ENCODE measurements around the gene IL1RAPL1.

Gene IL1RAPL1

GRCh38 chrX:29880977-29881376 lies 1293.7 kb downstream of the IL1RAPL1 start:
- no peak for DNase-seq (ENCODE audit: low read depth in 2 of 2)

DNA sequence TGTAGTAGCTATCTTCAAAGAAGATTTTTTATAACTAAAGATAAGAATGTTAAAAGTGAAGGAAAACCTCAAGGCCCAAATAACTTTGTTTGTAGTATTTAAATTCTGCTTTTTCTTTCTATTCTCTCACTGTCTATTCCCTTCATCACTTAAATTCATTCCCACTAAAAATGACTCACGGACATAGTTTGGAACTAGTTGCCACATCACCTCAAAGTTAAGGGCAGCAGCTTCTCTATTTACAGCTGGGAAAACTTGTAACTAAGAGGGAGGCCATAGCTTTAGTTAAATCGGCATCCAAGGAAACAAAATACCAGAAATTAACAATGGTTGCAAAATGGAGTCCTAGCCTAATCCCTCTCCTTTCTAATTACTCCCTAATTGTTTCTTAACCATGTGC lies 1302.8 kb downstream of the IL1RAPL1 start:
- no peak for DNase-seq (ENCODE audit: low read depth in 2 of 2)

DNA sequence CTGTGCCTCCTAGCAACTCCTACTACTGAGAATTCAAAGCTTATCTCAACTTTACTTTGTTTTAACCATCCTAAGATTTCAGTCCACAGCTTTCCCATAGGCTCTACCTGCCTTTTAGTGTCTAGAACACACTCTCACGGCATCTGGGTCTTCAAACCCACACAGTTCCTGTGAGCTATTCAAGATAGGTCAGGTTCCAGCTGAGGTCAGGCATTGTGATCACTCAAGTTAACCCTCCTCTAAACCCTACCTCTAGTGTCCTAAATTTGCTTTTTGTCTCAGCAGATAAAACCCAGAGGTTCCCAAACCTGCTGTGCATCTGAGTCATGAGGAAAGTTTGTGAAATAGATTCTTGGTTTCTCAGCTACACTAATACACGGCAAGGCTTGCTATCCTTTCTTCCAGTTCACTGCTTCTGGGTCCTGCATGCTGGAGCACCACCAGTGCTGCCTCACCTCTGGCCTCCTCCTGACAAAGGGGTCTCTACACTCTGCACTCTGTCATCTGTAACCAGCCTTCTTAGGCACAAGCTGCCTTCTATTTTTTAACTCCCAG lies 1303.5 kb downstream of the IL1RAPL1 start:
- no peak for DNase-seq (ENCODE audit: low read depth in 2 of 2)

GRCh38 chrX:29902004-29902403 lies 1314.8 kb downstream of the IL1RAPL1 start:
- DNase-seq (ENCODE audit: low read depth in 2 of 2) = no peak

DNA sequence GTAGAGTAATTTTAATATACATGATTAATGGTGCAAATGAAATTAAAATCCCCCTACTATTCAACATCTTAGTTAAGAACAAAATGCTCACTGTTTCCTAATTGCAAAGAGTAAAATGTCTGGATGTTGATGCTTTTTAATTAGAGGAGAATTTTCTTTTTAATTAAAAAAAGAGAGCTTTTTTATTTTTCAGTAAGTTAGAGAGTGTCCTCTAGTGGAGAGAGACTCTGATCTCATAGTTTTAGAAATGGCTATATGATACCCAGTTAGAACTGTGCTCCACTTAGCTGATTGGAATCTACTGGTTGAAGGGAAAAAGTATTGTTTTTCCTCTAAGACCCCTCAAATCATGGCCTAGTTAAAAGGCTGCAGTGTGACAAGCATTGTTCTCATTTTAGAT lies 1316.1 kb downstream of the IL1RAPL1 start:
- DNase-seq (ENCODE audit: low read depth in 2 of 2) = no peak

GRCh38 chrX:29911673-29912072 lies 1324.4 kb downstream of the IL1RAPL1 start:
- DNase-seq (ENCODE audit: low read depth in 2 of 2) = no peak

- no peak for DNase-seq (ENCODE audit: low read depth in 2 of 2)
Measured at GRCh38 chrX:29913647-29914046, 1326.4 kb downstream of the IL1RAPL1 start.

- no peak for DNase-seq (ENCODE audit: low read depth in 2 of 2)
Measured at GRCh38 chrX:29922607-29923006, 1335.4 kb downstream of the IL1RAPL1 start.

DNA sequence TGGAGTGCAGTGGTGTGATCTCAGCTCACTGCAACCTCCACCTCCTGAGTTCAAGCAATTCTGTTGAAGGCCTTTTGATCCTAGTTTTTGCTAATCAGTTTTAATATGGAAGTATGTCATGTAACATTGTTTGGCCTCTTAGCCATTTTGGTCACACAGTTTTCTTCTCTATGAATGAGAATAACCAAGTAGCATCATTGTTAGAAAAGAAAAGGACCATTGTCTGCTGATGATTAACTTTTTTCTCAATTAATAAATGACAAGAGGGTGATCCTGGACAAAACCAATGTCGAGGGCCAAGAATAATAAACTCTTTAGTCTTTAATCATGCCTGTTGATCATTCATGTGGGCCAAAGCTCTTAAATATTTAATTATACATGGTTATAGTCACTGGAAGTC lies 1338.8 kb downstream of the IL1RAPL1 start:
- no peak for DNase-seq (ENCODE audit: low read depth in 2 of 2)

GRCh38 chrX:29926659-29927058 lies 1339.4 kb downstream of the IL1RAPL1 start:
- DNase-seq (ENCODE audit: low read depth in 2 of 2) = no peak

- DNase-seq (ENCODE audit: low read depth in 2 of 2) = no peak
Measured at GRCh38 chrX:29935455-29935854, 1348.2 kb downstream of the IL1RAPL1 start.

DNA sequence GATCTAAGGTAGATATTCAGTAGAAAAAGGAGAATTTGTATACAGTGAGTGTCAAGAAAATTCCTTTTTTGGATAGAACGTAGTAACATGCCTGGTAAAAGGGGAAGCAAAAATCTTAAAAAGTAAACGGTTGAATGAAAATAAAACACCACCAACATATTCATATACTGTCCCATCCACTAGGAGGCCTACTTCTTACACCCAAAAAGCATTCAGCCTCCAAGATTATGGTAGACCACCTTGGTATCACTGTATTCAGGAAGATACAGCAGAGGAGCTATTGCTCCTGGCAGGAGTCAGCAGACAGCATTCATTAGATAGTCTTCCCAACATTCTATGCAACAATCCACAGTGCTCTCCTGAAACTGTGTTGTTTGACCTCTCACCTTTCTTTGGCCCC lies 1353.5 kb downstream of the IL1RAPL1 start:
- DNase-seq (ENCODE audit: low read depth in 2 of 2) = no peak

GRCh38 chrX:29941287-29941686 lies 1354.0 kb downstream of the IL1RAPL1 start:
- no peak for DNase-seq (ENCODE audit: low read depth in 2 of 2)

DNA sequence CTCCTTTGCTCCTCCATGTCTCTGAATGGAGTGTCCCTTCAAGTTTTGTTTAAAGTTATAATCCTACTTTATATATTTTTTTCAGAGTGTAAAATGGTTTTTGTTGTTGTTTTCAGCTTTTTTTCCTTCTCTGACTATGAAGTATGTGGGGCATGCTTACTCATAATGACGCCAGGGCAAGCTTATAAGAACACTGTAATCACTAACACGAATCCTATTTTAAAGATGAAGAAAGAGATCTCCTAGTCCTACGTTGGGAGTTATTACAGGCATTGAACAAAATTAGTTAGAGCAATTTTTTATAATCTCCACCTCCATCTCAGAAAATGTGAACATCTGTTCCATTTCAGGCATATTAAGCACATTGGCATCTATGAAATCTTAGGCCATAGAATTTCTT lies 1360.0 kb downstream of the IL1RAPL1 start:
- DNase-seq (ENCODE audit: low read depth in 2 of 2) = no peak

- DNase-seq (ENCODE audit: low read depth in 2 of 2) = no peak
Measured at GRCh38 chrX:29948653-29949052, 1361.4 kb downstream of the IL1RAPL1 start.

DNA sequence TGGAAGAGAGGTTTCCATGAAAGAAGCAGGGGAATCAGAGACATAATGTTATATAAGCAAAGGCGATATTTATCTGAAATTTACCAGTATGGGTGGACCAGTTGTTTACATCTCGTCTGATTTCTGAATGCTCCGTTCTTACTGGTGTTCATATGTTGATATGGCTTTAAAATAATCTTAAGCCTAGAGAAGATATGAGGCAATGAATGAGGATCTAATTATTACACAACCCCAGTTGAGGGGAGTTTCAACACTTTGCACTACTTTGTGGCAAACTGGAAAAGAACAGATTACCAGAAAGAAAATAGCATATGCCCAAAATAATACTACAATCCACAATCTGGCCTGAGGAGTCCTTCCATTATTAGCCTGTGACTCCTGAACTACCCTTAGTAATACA lies 1364.8 kb downstream of the IL1RAPL1 start:
- no peak for DNase-seq (ENCODE audit: low read depth in 2 of 2)

DNA sequence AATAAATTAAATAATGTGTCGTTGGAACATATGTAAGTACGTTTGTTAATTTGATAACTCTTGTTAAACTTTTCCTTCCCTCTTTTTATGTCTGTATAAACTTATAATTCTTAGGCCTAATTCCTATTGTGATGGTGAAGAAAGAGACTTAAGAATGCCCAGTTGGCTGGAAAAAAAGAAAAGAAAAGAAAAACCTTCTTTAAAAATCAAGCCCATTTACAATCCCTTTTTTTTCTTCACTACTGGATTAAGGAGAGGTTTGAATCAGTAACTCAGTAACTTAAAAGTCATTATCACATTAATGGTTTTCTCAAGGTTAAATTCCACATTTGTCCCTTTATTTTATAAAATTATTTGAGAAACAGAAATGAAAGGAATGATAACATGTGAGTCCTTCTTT lies 1374.8 kb downstream of the IL1RAPL1 start:
- no peak for DNase-seq (ENCODE audit: low read depth in 2 of 2)

- no peak for DNase-seq (ENCODE audit: low read depth in 2 of 2)
Measured at GRCh38 chrX:29965634-29966033, 1378.4 kb downstream of the IL1RAPL1 start.

DNA sequence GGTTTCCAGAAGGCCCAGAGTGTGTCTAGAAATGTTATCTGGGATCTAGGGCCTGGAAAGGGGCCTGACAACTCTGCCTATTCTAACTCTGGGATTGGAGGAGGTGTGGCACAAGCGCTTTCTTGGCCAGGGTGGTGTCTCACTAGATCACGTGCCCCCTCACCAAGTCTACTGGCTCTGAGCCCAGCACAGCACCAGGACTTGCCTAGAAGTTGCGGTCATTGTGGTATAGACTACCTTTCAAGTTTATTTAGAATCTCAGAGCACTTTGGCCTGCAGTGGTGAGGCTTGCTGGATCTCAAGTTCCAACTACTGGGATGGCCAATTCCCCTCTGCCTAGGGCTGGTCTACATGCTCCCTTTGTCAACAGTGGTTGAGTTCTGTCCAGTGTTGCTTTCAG lies 1404.8 kb downstream of the IL1RAPL1 start:
- no peak for DNase-seq (ENCODE audit: low read depth in 2 of 2)

DNA sequence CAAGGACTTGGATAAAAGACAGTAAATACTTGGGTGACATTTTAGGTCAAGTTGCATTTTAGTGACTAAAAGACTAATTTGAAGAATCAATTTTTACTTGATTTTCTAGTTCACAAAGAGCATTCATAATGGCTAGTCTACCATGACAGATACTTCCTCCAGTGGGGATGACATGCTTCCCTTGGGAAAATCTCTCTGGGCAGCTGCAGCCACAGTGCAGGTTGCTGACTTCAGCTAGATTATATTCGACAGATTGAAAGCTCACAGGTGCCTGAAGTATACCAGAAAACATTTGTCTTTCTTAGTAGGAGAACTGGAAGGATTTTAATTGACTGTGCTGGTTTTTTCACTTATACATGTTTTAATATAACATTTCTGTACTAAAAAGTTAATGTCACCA lies 1418.6 kb downstream of the IL1RAPL1 start:
- no peak for DNase-seq (ENCODE audit: low read depth in 2 of 2)
